HUDEP-2 (cell line): ENCODE data around the gene NCAPG2.
A peak's percentile ranks its signal among the peaks of the same experiment; 100 is the strongest.

Experiments
- DNase-seq, 76 experiments: peaks; one replicate each; lab custom pipeline; 2025; ENCODE audit not compliant: unreplicated experiment in 76 of 76; lab: John Stamatoyannopoulos, UW

The NCAPG2 gene

DNA sequence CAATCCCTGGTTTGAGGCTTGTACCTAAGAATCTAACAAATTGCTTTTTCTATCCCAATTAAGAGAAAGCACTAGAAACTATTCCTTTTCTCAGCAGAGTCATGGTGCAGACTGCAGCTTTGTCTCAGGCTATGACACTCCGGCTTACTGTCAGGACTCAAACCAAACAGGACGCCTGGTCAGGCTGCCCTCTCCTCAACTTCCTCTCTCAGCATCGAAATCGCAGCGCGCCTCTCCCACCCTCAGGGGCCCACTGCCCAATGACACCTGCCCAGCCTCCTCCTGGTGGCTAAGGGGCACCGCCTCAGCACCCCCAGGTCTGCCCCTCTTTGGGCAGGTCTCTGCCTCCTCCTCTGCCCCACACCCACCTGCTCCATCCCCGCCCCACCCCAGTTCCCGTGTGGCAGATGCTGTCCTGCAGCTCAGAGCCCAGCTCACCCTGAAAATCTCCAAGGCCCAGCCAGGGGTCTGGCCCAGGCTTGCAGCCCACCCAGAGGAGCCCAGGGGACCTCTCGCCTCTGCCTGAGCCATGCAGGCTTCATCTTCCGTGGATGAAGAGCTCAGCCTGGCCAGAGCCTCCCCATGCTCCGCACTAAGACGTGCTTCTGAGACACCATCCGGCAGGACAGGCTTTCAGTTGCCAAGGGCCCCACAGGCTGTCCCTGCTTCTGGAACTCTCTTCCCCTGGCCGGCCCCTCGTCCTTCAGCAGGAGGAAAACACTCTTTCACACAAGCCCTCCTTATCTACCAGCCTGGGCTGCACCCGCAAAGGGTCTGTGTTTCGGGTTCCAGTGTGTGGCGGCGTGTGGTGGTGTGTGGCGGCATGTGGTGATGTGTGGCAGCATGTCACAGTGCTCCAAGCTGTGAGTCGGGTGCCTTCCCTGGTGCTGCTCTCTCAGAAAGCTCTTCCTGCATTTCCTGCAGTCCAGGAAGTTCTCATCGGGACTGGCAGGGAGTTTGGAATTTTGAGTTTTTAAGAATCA lies 100.5 kb downstream of the NCAPG2 start:
- no peak for DNase-seq

DNA sequence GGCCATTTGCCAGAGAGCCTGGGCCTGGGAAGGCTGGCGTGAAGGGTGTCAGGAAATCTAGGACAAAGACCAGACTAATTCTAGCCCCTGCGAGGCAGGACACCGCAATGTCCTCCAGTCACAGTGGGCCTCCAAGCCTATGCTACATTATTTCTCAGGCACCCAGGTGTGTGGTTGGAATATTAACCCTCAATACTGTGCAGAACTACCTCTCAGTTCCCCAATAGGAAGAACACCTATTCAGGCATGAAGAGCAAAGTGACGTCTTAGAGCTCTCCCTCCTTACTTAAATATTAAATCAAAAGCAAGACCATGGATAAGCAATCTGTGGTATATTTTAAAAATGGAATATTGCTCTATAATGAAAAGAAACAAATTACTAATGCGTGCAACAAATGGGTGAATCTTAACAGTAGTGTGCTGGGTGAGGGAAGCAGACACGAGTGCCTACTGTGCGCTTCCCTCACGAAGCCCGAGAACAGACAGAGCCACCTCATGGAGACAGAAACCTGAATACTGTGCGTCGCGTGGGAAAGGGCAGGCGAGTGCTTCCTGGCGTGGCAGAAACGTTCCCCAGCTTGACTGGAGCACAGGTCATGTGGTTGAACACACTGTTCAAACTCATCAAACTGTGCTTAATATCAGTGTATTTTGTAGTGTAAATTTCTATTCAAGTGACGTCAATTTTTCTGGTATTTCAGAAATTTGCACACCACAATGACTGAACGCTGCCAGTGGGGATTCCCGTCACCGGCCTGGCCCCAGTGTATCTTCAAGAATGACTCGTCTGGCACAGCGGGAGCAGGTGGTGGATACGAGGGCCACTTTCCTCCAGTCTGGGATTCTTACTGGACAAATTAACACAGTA lies 101.5 kb downstream of the NCAPG2 start:
- DNase-seq: no peak

DNA sequence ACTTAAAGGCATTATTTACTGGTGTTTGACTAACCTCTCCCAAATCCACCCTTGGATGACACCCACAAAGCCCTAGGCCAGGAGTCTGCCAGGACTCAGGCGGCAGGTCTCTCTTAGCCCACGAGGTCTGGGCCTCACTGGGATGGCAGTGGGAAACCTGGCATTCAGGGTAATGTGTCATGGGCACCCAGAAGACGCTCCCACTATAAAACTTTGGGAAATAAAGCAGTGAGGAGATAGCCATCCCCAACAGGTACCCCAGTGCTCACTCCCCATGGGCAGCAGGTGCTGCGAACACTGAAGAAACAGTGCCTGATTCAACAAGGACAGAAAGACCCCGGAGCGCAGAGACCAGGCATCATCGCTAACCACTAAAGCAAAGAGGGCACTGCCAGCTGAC lies 102.6 kb downstream of the NCAPG2 start:
- no peak for DNase-seq

DNA sequence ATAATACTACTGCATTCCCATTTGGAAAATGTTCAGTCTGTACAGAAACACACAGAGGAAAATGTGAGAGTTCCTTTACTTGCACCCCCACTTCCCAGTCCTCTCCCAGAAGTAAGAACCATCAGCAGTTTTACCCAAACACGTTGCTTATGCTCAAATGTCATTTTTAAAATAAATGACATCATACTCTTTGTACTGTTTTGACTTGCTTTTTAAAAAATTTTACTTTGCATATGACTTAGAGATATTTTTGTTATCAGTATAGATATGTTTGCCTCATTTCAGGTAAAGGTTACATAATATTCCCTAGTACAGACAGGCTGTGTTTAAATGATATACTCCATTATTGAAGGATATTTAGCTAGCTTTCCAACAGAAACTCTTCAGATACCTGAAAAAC lies 103.5 kb downstream of the NCAPG2 start:
- DNase-seq: no peak

DNA sequence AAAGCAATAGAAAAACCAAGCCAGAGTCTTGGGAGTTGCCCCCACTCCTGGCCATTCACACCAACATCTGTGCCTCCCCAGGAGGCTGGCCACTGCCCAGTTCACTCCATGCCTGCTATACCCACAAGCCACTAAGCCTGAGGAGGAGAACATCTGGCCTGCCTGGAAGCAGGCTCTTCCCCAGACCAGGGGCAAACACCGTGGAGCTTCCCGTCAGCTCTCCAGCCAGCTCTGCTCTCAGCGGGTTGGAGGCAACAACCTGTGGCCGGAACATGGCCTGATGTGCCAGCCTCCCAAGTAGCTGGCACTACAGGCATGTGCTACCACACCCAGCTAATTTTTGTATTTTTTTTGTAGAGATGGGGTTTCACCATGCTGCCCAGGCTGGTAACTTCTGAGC lies 107.9 kb downstream of the NCAPG2 start:
- DNase-seq: no peak

DNA sequence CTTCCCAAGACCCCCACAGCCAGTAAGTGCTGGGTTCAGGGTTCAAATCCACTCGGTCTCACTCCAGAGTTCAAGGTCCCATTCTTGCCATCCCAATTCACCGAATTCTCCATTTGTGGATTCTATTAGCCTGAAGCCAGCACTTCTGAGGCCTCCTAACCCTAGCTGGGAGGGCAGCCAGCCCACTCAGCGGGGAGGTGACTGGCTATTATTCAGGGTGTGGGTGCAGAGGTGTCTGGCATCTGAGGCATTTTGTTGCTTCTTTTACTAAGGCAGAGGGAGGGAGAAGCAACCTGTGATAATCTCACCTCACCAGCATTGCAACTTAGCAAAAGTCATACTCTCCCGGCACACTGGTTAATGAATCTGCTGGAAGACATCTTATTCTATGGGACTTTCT lies 108.3 kb downstream of the NCAPG2 start:
- DNase-seq: no peak

DNA sequence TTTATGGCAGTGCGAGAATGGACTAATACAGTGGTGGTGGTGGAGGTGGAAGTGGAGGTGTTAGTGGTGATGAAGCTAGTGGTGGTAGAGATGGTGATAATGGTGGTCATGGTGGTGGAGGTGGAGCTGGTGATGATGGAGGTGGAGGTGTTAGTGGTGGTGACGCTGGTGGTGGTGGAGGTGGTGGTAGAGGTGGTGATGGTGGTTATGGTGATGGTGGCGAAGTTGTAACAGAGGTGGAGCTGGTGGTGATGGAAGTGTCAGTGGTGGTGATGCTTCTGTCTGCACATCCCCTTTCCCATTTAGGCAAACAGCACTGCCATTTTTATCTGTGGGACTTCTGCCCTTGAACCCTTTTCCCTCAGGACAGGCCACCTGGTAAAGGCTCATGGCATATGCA lies 109.5 kb downstream of the NCAPG2 start:
- DNase-seq: no peak

DNA sequence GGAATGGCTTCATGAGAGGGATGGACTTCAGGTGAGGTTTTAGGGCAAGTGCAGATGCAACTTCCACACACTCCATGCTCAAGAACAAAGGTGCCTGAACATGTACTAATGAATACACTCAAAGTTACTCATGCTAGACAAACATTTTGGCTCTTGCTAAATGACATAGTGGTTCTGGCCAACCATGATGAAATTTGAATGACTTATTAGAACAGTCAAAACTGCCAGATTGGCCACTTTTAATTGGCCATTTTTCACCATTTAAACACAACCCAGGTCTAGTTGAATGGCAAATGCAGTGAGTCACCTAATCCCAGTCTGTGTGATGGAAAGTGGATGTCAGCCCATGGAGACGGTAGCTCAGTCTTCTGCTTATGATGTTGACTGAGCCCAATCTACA lies 112.1 kb downstream of the NCAPG2 start:
- DNase-seq: no peak

DNA sequence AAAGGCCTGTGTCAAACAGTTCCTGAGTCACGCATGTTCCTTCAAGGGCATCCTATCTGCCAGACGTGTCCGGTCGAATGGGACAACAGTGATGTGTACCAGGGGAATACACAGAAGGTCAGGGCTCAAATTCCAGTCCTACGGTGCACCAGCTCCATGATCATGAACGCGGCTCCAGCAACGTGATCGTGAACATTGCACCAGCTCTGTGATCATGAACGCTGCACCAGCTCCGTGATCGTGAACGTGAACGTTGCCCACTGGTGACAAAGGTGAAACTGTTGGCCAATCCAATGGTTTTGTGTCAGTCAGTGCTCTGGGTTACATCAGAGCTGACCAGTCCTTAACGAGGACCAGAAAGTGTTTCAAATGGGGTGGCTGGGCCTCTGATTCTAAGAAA lies 112.7 kb downstream of the NCAPG2 start:
- DNase-seq: no peak

DNA sequence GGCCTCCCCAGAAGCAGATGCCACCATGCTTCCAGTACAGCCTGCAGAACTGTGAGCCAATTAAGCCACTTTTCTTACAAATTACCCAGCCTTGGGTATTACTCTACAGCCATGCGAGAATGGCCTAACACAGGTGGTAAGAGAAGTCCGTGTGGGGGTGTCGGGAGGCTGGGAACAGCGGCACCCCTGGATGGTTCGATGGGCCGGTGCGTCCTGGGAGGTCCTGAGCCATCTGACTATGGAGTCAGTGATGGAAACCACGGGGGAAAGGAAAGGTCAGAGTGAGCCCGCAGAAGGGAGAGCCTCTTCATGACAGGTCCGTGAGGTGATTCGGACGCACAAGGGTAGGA lies 114.4 kb downstream of the NCAPG2 start:
- no peak for DNase-seq

DNA sequence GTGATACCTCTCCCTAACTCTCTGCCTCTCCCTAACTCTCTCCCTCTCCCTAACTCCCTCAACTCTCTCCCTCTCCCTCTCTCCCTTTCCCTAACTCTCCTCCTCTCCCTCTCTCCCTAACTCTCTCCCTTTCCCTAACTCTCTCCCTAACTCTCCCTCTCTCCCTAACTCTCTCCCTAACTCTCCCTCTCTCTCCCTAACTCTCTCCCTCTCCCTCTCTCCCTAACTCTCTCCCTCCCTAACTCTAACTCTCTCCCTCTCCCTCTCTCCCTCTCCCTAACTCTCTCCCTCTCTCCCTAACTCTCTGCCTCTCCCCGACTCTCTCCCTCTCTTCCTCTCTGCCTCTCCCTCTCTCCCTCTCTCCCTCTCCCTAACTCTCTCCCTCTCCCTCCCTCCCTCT lies 115.0 kb downstream of the NCAPG2 start:
- DNase-seq: no peak

DNA sequence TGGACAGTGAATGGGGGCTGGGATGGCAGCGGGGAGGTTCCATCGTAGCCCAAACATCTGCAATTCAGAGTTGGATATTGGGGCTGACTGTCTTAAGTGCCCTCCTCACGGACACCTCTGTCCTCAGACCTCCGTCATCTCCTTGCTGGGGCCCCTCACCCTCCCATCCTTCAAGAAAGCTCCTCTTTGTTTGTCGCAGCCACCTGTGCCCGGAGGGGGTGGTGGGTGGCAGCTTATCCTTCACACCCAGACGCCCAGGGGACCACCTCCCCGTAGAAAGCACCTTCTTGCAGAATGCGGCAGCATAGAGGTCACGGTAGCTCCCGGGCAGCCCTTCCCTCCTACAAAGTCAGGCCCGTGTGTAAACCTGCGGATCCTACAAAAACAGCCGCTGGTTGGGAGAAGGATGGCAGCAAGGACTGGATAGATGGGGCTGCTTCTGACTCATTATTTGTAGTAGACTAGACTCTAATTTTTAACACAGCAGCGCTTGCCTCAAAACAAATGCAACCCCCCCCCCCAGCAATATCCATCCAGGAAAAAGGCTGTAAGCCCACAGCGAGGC lies 115.6 kb downstream of the NCAPG2 start:
- DNase-seq: no peak

DNA sequence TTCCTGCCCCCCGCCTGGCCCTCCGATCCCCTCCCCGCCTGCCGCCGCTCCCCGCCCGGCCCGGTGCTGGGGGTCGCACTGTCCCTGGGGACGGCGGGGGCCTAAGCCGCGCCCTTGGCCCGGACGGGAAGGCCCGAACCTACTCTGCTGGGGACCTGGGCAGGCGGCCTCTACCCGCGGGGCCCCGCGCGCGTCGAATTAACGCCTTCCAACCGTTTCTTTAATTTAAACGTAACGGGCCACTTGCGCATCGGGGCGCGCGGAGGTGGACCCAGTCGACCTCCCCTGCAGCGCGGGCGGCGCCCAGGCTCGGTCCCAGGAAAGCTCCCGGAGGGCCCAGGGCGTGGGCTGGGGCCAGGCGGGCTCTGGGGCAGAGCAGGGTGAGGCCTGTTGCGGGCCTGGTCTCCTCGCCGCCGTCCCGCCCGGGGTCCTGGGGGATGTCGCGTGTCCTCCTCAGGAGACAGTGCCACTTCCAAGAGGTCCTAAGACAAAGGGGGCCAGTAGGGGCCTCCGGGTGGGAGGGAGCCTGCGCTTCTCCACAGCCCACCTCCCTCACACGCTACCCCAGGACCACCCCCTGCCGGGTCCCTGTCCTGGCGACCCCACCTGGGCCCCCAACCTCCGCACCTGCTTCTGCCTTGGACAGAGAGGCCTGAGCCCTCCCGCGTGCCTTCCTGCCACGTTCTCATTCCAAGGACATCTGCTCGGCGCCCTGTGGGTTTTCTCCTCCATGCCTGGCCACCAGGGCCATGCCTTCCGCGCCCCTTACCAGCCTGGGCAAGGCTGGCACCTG lies 116.3 kb downstream of the NCAPG2 start:
- DNase-seq: no peak

DNA sequence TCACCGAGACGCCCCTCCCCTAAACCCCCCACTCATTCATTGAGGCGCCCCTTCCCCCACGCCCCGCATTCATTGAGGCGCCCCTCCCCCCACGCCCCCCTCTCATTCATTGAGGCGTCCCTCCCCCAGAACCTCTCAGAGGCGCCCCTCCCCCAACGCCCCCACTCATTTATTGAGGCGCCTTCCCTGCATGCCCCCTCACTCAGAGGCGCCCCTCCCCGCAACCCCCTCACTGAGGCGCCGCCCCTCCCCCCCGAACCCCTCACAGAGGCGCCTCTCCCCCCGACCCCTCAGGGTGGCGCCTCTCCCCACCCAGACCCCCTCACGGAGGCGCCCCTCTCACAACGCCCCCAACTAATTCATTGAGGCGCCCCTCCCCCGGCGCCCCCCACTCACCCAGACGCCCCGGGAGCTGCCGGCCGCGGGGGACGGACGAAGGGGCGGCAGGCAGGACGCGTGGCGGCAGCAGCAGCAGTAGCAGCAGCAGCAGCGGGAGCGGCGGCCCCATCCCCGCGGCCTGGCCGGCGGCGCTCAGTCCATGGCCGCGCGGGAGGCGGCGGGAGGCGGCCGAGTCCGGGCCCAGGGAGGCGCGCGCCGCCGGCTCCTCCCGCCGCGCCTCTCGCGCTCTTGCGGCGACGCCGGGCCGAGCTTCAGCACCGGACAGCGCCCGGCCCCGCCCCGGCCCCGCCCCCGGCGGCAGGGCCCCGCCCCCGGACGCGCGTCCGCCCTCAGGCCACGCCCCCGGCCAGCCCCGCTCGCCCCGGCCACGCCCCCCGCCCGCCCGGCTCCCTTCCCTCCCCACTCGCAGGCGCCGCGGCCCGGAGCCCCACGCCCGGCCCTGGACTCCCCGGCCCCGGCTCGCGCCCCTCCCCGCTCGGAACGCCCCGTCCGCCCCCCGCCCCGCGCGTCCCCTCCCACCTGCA lies 117.2 kb downstream of the NCAPG2 start, which contains the start of gene PTPRN2:
PTPRN2 (minus strand) TSS at position 662 of the 923 bp plus-strand sequence.
- peak in 55 of 76 experiments; percentile 4 to 74 (median 49) for DNase-seq

DNA sequence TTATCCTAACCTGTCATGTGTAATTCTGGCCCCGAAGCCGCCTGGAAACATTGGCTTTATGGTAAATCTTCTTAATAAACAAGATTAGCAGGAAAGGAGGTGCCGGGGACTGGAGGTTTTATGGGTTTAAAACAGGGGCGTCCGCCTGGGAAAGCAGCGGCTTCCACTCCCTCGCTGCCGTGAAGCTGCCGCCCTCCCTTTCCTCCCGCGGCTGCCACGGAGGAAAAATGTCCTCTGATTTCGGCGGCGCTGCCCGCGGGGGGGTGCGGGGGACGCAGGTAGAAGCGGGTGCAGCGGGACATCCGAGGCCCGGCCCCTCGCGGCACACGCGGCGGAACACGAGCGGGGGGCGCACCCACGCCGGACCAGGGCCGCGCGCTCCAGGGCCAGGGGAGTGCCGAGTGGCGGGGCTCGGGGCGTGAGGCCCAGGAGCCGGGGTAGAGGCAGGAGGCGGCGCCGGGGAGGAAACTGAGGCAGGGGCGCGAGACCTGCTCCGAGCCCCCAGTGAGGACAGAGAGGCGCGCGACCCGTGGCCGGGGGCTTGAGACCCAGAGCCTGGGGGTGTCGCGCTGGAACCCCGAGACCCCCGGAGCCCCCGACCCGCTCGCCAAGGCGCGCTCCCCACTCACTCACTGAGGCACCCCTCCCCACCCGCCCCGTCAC lies 118.0 kb downstream of the NCAPG2 start:
- DNase-seq: no peak

DNA sequence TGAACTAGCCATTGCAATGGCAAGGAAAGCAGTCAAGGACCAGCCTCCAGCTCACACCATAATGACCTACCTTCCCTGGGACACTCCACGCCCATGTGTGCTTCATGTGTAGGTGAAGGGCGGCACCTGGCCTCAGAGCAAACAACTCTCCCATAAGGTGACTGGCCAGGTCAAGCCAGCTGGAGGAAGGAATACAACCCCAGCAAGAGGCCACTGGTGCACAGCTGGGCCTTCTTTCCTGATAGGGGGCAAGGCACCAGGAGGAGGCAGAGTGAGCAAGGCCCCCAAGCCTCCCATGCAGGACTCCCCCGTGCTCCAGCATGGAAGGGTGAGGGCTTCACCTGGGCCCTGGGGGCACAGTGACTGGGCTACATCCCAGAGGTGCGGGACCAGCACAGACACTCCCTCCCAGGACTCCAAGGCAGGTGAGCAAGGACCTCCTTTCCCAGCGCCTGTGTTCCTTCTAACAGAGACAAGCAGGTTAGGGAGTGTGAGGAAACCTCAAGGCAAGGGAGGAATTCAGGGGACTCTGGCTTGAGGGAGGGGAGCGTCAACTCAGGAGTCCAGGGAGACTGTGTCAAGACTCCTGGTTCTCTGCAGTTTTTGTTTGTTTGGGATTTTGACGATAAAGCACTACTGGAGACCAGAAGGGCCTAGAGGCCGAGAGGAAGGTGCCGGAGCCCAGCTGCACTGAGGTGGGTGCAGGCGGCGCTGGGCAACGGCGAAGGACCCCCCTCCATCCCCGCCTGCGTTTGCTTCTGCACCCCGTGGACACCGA lies 118.7 kb downstream of the NCAPG2 start:
- no peak for DNase-seq

DNA sequence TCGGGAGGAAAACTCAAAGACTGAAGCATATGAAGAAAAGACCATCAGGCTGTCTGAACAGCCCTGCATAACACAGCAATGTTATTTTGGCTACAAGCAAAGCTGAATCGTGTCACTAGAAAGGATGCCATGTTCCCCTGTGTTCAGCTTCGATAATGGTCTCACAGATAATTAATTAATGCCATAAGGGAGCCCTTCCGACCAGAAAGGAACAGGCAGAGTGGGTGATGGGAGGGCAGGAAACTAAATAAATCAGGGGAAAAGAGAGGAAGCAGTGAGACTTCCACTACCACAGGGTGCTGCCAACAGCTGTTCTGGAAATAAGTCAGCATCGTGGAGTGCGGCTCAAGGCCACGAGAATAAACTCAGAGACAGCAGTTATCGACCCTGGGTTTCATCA lies 120.2 kb downstream of the NCAPG2 start:
- no peak for DNase-seq

DNA sequence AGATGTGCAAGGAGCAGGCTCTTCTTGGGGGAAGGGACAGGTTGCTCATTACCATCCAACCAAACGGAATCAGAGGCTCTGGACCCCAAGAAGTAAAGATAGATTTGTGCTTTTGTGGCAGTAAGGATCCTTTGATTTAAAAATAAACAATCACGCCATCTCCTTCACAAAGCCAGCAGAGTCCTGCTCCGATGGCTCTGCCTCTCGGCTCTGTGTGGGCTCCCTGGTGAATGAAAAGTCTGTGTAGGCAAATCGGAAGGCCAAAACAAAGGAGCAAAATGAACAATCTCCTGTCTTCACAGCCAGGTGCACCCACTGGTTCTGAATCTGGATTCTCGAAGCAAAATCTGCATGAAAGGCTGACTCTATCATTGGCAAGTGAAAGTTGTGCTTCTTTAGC lies 120.8 kb downstream of the NCAPG2 start:
- no peak for DNase-seq
